HCT116 (cell line): ENCODE results near the gene TPM4. TPM values are rescaled to one million over a fixed set of nuclear protein-coding genes. Genes with fewer than 3 reads are reported as not detected.

Experiments
- ATAC-seq: fragments of 200-7000 bp; cut with Tn5 transposase; 2 replicates; pipeline ENCODE4 v1.9.1; 2020; ENCODE audit warnings: mild to moderate bottlenecking, moderate library complexity
- BruUV-seq: library from RNA; stranded (reverse); fragments of 400-500 nt; replicated peaks from 2 replicates; lab custom pipeline; 2021; lab: Mats Ljungman, UMichigan
- CTCF ChIA-PET: fragments of 300-600 bp; sonication (Branson Sonifier 250); formaldehyde crosslinking; loops from one replicate; lab custom pipeline; 2021; ENCODE audit warnings: antibody characterized with exemption; lab: Charles Lee
- POLR2A ChIA-PET: fragments of 300-600, 350-600 bp; sonication (Branson Sonifier 250); formaldehyde crosslinking; loops from one replicate; lab custom pipeline; 2021; ENCODE audit warnings: antibody characterized with exemption; lab: Charles Lee
- RAD21 ChIA-PET, 2 experiments: fragments of 300-600 bp; sonication (Branson Sonifier 250); formaldehyde crosslinking; loops; one replicate each; lab custom pipeline; 2023; ENCODE audit warnings: low total read pairs in 2 of 2; ENCODE audit not compliant: uncharacterized antibody in 2 of 2, unreplicated experiment in 2 of 2, low non-redundant PET in 1 of 2; lab: Charles Lee
- DNase-seq: peaks from one replicate; pipeline ENCODE4 v3.0.0-alpha.2; 2010; ENCODE audit warnings: low read depth, low spot score
- H2AFZ ChIP-seq: fragments of 200-600 bp; shearing (Covaris generic), sonication (generic); 2 replicates; pipeline ENCODE4 v1.6.1; 2017; ENCODE audit warnings: low read depth, mixed run types, mixed read lengths, antibody characterized with exemption, low read length; ENCODE audit not compliant: poor library complexity, severe bottlenecking
- H3K27ac ChIP-seq: 2 replicates; pipeline ENCODE4 v1.5.1; 2012; ENCODE audit warnings: low read depth, low read length
- H3K27me3 ChIP-seq: fragments of 200-600 bp; sonication (generic); 2 replicates; pipeline ENCODE4 v1.6.1; 2016; ENCODE audit warnings: mixed run types, low read length, mixed read lengths; ENCODE audit not compliant: insufficient read depth
- H3K36me3 ChIP-seq, 2 experiments: fragments of 200-500 bp in 1 of 2; fragments of 200-600 bp in 1 of 2; sonication (Bioruptor generic) in 1 of 2; sonication (generic) in 1 of 2; 2 replicates each; pipeline versions ENCODE4 v1.5.1 to v1.6.1; 2014 to 2016; ENCODE audit warnings: low read length in 2 of 2, inconsistent platforms in 1 of 2, mixed read lengths in 1 of 2, mixed run types in 1 of 2; ENCODE audit not compliant: insufficient read depth in 2 of 2, control insufficient read depth in 1 of 2
- H3K4me1 ChIP-seq, 2 experiments: fragments of 200-600 bp in 1 of 2; sonication (generic) in 1 of 2; 2 replicates each; pipeline versions ENCODE4 v1.5.1 to v1.6.1; 2012 to 2017; ENCODE audit warnings: low read length in 2 of 2, inconsistent platforms in 1 of 2, mild to moderate bottlenecking in 1 of 2, mixed read lengths in 1 of 2, mixed run types in 1 of 2, moderate library complexity in 1 of 2; ENCODE audit not compliant: insufficient read depth in 2 of 2, control insufficient read depth in 1 of 2
- H3K4me2 ChIP-seq: fragments of 200-600 bp; sonication (generic); 2 replicates; pipeline ENCODE4 v1.6.1; 2017; ENCODE audit warnings: mixed run types, low read length, mixed read lengths
- H3K4me3 ChIP-seq, 2 experiments: fragments of 200-600 bp in 1 of 2; sonication (generic) in 1 of 2; replicated peaks in 1 of 2; 2 replicates each; pipeline ENCODE4 v1.5.1; 2011 to 2016; ENCODE audit warnings: low read length in 2 of 2, control low read depth in 1 of 2, low read depth in 1 of 2, mild to moderate bottlenecking in 1 of 2, mixed read lengths in 1 of 2, mixed run types in 1 of 2
- H3K79me2 ChIP-seq: fragments of 200-600 bp; sonication (generic); 2 replicates; pipeline ENCODE4 v1.6.1; 2017; ENCODE audit warnings: mild to moderate bottlenecking, mixed run types, low read length, moderate library complexity, mixed read lengths; ENCODE audit not compliant: insufficient read depth
- H3K9ac ChIP-seq: fragments of 200-600 bp; sonication (generic); 2 replicates; pipeline ENCODE4 v1.6.1; 2016; ENCODE audit warnings: low read length, mixed read lengths
- H3K9me2 ChIP-seq: fragments of 200-600 bp; sonication (generic), shearing (Covaris generic); 2 replicates; pipeline ENCODE4 v1.6.1; 2017; ENCODE audit warnings: mixed run types, mild to moderate bottlenecking, moderate library complexity; ENCODE audit not compliant: insufficient read depth
- H3K9me3 ChIP-seq, 2 experiments: fragments of 200-500 bp in 1 of 2; fragments of 200-600 bp in 1 of 2; sonication (Bioruptor generic) in 1 of 2; sonication (generic) in 1 of 2; 2 replicates each; pipeline ENCODE4 v1.6.1; 2014 to 2017; ENCODE audit warnings: low read length in 2 of 2, mixed read lengths in 2 of 2, inconsistent platforms in 1 of 2, low read depth in 1 of 2, mild to moderate bottlenecking in 1 of 2, mixed run types in 1 of 2, moderate library complexity in 1 of 2; ENCODE audit not compliant: control insufficient read depth in 1 of 2, insufficient read depth in 1 of 2
- H4K20me1 ChIP-seq: fragments of 200-600 bp; sonication (generic), shearing (Covaris generic); 2 replicates; pipeline ENCODE4 v1.6.1; 2017; ENCODE audit warnings: mixed run types, mild to moderate bottlenecking, moderate library complexity; ENCODE audit not compliant: insufficient read depth
- CEBPB ChIP-seq: IDR thresholded peaks from 2 replicates; pipeline ENCODE4 v1.6.1; 2012; ENCODE audit warnings: low read depth
- EGR1 ChIP-seq: IDR thresholded peaks from 2 replicates; pipeline ENCODE4 v1.6.1; 2012; ENCODE audit warnings: low read depth
- ELF1 ChIP-seq: IDR thresholded peaks from 2 replicates; pipeline ENCODE4 v1.6.1; 2012; ENCODE audit warnings: low read depth, borderline replicate concordance
- EZH2 ChIP-seq: fragments of 200-600 bp; sonication (generic); IDR thresholded peaks from 2 replicates; pipeline ENCODE4 v1.6.1; 2017; ENCODE audit warnings: antibody characterized with exemption, mixed run types
- EZH2phosphoT487 ChIP-seq: fragments of 200-600 bp; IDR thresholded peaks from 2 replicates; pipeline ENCODE4 v1.6.1; 2018; ENCODE audit warnings: antibody characterized with exemption, borderline replicate concordance
- FOSL1 ChIP-seq: IDR thresholded peaks from 2 replicates; pipeline ENCODE4 v1.6.1; 2012; ENCODE audit warnings: low read depth
- JUND ChIP-seq: IDR thresholded peaks from 2 replicates; pipeline ENCODE4 v1.6.1; 2012
- POLR2A ChIP-seq: IDR thresholded peaks from 2 replicates; pipeline ENCODE4 v1.7.0; 2011; ENCODE audit warnings: borderline replicate concordance; ENCODE audit not compliant: insufficient read depth, insufficient read length; ENCODE audit errors: extremely low read depth
- POLR2AphosphoS5 ChIP-seq: IDR thresholded peaks from 2 replicates; pipeline ENCODE4 v1.6.1; 2011; ENCODE audit warnings: mild to moderate bottlenecking, low read depth, low read length, moderate library complexity
- SP1 ChIP-seq: IDR thresholded peaks from 2 replicates; pipeline ENCODE4 v1.6.1; 2012; ENCODE audit warnings: low read depth
- YY1 ChIP-seq: IDR thresholded peaks from 2 replicates; pipeline ENCODE4 v1.6.1; 2011; ENCODE audit warnings: low read length, low read depth, moderate library complexity, mild to moderate bottlenecking; ENCODE audit not compliant: insufficient replicate concordance; ENCODE audit errors: extremely low read depth
- ZFX ChIP-seq: fragments of 450-650 bp; IDR thresholded peaks from 2 replicates; pipeline ENCODE4 v1.6.1; 2017
- ZNF274 ChIP-seq: fragments of 200-500 bp; sonication (Bioruptor generic); IDR thresholded peaks from 2 replicates; pipeline ENCODE4 v1.6.1; 2014; ENCODE audit warnings: mild to moderate bottlenecking, low read depth, low read length, inconsistent platforms
- intact Hi-C: fragments of 100-400 bp; cut with micrococcal nuclease; formaldehyde crosslinking; loops from 2 replicates; pipeline ENCODE4 v1.10.0; 2022
- total RNA-seq: library from RNA; stranded (reverse); gene quantifications from one replicate; pipeline ENCODE4 v1.2.1, GENCODE V29; 2021; ENCODE audit not compliant: unreplicated experiment
- TF ChIP-seq, protein P1 (sequence below): IDR thresholded peaks from 2 replicates; pipeline ENCODE4 v1.6.1; 2011; ENCODE audit warnings: mild to moderate bottlenecking, low read length, moderate library complexity; ENCODE audit not compliant: insufficient replicate concordance; ENCODE audit errors: extremely low read depth
- TF ChIP-seq, protein P2 (sequence below): IDR thresholded peaks from 2 replicates; pipeline ENCODE4 v1.6.1; 2012; ENCODE audit warnings: low read depth
- TF ChIP-seq, protein P3 (sequence below), 3 experiments: fragments of 200-600 bp in 1 of 3; sonication (generic) in 1 of 3; IDR thresholded peaks in 2 of 3; conservative IDR thresholded peaks in 1 of 3; 2 replicates each; pipeline ENCODE4 v1.5.1; 2012 to 2017; ENCODE audit warnings: low read depth in 2 of 3, low read length in 2 of 3, antibody characterized with exemption in 1 of 3, borderline replicate concordance in 1 of 3, control low read depth in 1 of 3, mild to moderate bottlenecking in 1 of 3, mixed read lengths in 1 of 3, mixed run types in 1 of 3, moderate library complexity in 1 of 3; ENCODE audit not compliant: insufficient read depth in 1 of 3
- TF ChIP-seq, protein P4 (sequence below): IDR thresholded peaks from 2 replicates; pipeline ENCODE4 v1.6.1; 2012

TPM4 gene
- total RNA-seq, 1 experiment from 2014 or later: 275 TPM

DNA sequence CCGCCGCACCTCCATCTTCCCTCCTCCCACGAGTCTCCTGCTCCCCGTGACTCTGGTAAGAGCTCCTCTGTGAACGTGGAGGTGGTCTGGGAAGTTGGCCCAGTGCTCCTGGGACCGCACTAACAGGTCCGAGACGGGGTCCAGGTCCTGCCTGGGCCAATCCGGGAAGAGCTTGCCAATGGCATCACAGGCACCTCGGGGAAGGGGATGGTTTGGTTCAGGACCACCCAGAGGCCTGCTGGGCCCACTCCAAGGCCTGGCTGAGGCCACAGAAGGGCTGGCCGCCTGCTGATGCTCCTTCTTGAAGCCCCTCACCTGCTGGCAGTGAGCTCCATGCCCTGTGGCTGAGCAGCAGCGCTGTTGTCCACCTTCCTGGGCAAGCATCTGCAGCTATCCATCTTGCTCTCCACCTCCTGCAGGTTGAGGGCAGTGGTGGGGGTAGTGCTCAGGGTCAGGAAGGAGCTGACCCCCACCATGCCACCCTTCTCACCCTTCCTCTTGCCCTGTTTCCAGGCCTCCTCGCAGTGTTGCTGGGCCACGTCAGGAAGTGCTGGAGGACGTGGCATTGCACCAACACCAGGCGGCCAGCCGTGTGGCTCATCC is 41.2 kb upstream of the TPM4 start:
- DNase-seq (no peak), ATAC-seq (no peak)
- no peak overlapping the region for H3K27ac ChIP-seq
- H3K4me1 ChIP-seq: no peaks in the 10 kb centered on the region
- BruUV-seq: no TSS peak
- H3K9me3 ChIP-seq: no peaks in the 10 kb centered on the region
- no peaks in the 10 kb centered on the region for H3K79me2 ChIP-seq
- ChIA-PET POLR2A (no interaction called here), CTCF (no interaction called here), RAD21 (no interaction called here)
- H2AFZ ChIP-seq: no peak overlapping the region
- H3K27me3 ChIP-seq: no peaks in the 10 kb centered on the region
- no peaks in the 10 kb centered on the region for H3K9me2 ChIP-seq
- H3K4me3 ChIP-seq: no peak overlapping the region
- no peak overlapping the region for H3K4me2 ChIP-seq
- H3K9ac ChIP-seq: no peak overlapping the region
- H4K20me1 ChIP-seq: no peaks in the 10 kb centered on the region
- intact Hi-C loops: no loop called here
- TF ChIP-seq ELF1 (no peak), POLR2AphosphoS5 (no peak), ZNF274 (no peak), POLR2A (no peak), EZH2 (no peak), EZH2phosphoT487 (no peak), YY1 (no peak), EGR1 (no peak), ZFX (no peak), SP1 (no peak), FOSL1 (no peak), CEBPB (no peak), JUND (no peak)
- TF ChIP-seq, protein P1, sequence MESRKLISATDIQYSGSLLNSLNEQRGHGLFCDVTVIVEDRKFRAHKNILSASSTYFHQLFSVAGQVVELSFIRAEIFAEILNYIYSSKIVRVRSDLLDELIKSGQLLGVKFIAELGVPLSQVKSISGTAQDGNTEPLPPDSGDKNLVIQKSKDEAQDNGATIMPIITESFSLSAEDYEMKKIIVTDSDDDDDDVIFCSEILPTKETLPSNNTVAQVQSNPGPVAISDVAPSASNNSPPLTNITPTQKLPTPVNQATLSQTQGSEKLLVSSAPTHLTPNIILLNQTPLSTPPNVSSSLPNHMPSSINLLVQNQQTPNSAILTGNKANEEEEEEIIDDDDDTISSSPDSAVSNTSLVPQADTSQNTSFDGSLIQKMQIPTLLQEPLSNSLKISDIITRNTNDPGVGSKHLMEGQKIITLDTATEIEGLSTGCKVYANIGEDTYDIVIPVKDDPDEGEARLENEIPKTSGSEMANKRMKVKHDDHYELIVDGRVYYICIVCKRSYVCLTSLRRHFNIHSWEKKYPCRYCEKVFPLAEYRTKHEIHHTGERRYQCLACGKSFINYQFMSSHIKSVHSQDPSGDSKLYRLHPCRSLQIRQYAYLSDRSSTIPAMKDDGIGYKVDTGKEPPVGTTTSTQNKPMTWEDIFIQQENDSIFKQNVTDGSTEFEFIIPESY: no peak
- TF ChIP-seq, protein P2, sequence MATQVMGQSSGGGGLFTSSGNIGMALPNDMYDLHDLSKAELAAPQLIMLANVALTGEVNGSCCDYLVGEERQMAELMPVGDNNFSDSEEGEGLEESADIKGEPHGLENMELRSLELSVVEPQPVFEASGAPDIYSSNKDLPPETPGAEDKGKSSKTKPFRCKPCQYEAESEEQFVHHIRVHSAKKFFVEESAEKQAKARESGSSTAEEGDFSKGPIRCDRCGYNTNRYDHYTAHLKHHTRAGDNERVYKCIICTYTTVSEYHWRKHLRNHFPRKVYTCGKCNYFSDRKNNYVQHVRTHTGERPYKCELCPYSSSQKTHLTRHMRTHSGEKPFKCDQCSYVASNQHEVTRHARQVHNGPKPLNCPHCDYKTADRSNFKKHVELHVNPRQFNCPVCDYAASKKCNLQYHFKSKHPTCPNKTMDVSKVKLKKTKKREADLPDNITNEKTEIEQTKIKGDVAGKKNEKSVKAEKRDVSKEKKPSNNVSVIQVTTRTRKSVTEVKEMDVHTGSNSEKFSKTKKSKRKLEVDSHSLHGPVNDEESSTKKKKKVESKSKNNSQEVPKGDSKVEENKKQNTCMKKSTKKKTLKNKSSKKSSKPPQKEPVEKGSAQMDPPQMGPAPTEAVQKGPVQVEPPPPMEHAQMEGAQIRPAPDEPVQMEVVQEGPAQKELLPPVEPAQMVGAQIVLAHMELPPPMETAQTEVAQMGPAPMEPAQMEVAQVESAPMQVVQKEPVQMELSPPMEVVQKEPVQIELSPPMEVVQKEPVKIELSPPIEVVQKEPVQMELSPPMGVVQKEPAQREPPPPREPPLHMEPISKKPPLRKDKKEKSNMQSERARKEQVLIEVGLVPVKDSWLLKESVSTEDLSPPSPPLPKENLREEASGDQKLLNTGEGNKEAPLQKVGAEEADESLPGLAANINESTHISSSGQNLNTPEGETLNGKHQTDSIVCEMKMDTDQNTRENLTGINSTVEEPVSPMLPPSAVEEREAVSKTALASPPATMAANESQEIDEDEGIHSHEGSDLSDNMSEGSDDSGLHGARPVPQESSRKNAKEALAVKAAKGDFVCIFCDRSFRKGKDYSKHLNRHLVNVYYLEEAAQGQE: no peak
- TF ChIP-seq, protein P3, sequence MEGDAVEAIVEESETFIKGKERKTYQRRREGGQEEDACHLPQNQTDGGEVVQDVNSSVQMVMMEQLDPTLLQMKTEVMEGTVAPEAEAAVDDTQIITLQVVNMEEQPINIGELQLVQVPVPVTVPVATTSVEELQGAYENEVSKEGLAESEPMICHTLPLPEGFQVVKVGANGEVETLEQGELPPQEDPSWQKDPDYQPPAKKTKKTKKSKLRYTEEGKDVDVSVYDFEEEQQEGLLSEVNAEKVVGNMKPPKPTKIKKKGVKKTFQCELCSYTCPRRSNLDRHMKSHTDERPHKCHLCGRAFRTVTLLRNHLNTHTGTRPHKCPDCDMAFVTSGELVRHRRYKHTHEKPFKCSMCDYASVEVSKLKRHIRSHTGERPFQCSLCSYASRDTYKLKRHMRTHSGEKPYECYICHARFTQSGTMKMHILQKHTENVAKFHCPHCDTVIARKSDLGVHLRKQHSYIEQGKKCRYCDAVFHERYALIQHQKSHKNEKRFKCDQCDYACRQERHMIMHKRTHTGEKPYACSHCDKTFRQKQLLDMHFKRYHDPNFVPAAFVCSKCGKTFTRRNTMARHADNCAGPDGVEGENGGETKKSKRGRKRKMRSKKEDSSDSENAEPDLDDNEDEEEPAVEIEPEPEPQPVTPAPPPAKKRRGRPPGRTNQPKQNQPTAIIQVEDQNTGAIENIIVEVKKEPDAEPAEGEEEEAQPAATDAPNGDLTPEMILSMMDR (IDR thresholded peaks at IDR 0.05 in 2 of 3, conservative IDR thresholded peaks at IDR 0.05 in 1 of 3; ENCODE audit: borderline replicate concordance in 1 of 3, insufficient read depth in 1 of 3, low read depth in 2 of 3, low read length in 2 of 3): no peak
- TF ChIP-seq, protein P4, sequence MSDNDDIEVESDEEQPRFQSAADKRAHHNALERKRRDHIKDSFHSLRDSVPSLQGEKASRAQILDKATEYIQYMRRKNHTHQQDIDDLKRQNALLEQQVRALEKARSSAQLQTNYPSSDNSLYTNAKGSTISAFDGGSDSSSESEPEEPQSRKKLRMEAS: no peak
- no peaks in the 10 kb centered on the region for H3K36me3 ChIP-seq
